GM18909 (cell line): Measurements from ENCODE around the gene THOC1.
"Not testable (repeated sequence)": the region's sequence is repeated elsewhere in the genome, so short reads cannot be mapped to it uniquely, and the experiment has no call there.

Source experiments
- ATAC-seq: cut with Tn5 transposase; IDR thresholded peaks from one replicate; pipeline ENCODE4 v1.9.1; 2021; ENCODE audit warnings: mild to moderate bottlenecking; ENCODE audit not compliant: unreplicated experiment, poor library complexity

THOC1 gene

GRCh38 chr18:267688-268552, at the start of gene THOC1:
THOC1 (minus strand) TSS chr18:268047; CDS start chr18:268019, 28 bp downstream.
- ATAC-seq, result peak; percentile 93

DNA sequence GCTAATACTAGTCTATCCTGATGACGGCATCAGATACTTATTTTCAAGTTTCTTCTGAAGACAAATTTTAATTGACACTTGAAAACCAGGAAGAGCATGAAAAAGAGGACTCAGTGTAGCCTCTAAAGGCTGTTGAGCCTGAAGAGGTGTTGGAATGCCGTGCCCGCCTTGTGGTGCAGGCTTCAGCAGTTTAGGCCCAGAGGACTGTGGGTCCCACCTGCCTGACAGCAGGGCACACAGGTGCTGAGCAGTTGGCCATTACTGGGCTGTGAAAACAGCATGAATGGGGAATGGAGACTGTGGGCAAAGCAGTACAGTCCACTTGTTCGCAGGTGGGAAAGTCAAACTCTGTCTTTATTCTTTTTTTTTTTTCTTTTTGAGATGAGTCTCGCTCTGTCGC, 49.8 kb upstream of the THOC1 start:
- ATAC-seq, result no peak

DNA sequence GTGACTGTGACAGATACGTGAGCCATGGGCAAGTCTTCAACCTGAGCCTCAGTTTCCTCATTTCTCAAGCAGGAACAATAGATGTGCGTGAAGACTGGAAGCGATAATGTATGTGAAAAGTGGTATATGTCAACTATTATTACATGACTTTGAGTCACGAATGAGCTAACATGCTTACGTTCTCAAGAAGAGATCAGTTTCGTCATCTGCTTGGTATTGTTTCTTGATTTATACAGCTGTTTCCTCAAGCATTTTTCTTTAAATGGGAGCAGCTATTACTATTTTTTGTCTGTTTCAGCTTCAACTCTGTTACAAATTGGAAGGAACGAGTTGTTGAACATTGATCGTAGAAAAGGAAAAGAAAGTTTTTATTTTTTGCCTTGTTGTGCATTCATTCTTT, 48.5 kb upstream of the THOC1 start:
- ATAC-seq, result no peak

DNA sequence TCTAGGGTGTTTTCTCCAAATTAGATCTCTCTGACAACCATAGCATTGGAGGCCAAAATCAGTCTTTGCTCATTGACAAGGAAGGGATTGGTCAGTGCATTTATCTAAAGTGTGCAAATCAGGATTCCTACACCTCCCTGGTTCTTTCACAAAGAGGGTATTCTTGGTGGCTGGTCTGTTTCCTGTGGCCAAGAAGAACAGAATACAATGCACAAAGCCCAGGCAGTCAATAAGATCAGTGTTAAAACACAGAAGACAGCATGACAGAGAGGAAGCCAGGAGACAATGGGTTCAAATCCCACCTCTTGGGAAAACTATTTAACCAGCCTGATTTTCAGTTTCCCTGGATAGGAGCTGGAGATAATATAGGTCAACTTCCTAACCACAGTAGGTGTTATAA, 46.1 kb upstream of the THOC1 start:
- ATAC-seq, result no peak

DNA sequence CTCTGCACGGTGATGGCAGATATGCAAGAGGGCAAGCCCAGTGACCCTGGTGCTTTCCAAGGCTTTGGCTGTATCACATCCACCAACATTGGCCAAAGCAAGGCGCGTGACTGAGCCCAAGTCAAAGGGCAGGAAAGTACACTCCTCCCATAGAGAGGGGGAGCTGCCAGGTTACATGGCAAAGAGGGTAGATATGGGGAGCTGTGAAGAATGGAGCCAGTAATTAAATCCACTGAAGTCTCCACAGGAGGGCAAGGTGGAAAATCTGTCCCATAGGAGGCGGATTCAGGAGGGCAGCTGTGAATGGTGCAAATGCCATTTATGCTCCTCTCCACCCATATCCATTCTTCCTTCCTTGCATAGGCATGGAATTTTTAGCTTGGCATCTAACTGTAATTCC, 44.6 kb upstream of the THOC1 start:
- no peak for ATAC-seq

- ATAC-seq, result no peak
Observed at GRCh38 chr18:310042-310441, 42.2 kb upstream of the THOC1 start.

DNA sequence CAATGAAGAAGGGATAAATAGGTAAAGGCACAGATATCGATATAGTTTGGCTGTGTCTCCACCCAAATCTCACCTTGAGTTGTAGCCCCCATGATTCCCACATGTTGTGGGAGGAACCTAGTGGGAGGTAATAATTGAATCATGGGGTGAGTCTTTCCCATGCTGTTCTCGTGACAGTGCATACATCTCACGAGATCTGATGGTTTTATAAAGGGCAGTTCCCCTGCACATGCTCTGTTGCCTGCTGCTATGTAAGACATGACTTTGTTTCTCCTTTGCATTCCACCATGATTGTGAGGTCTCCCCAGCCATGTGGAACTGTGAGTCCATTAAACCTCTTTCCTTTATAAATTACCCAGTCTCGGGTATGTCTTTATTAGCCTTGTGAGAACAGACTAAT, 40.2 kb upstream of the THOC1 start:
- ATAC-seq, result not testable (repeated sequence)

DNA sequence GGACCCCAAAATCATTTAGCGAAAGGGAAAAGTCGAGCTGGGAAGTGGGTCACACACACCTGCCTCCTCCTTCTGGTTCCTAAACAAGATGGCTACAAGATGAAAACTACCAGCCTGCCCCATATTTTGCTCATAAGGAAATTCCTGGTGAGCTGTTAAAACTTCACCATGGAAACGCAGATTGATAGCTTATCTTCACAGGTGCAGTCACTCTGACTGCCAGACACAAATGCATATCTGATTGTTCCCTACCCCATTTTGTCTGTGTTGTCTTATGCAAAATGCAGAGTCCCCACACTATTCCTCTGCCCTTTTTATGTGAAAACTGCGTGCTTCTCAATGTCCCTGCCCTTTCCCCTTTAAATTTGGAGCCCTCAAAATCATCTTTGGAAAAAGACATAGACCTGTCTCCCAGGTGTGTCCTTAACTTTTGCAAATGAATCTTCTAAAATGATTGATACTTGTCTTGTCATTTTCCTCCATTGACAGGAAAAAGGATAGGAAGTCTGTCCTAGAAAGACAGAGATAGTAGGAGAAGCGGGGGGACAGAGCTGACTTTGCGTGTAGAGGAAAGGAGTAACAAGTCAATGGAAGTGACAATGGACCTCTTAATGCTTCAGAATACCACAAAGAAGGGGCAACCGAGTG, 38.9 kb upstream of the THOC1 start:
- no peak for ATAC-seq

DNA sequence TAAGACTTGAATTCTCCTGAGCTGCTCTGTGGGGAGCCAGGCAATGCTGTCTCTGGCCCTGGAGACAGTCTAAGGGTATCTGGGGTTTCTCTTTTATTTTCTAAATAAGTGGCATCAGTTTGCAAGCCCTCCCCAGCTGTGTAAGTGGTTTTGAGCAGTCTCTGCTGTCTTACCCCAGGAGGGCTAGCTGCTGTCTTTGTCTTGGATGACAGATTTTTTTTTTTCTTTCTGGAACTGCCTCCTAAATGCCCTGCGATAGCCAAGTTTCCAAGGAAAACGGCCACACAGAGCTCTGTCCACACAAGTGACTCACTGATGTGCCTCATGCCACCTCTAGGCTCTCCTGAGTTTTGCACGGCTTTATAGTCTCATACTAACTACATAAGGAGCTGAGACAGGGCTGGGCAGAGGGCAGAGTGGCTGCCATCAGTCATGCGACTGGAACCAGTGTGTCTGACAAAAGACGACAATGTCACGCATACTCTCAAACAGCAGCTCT, 37.2 kb upstream of the THOC1 start:
- ATAC-seq, result no peak

DNA sequence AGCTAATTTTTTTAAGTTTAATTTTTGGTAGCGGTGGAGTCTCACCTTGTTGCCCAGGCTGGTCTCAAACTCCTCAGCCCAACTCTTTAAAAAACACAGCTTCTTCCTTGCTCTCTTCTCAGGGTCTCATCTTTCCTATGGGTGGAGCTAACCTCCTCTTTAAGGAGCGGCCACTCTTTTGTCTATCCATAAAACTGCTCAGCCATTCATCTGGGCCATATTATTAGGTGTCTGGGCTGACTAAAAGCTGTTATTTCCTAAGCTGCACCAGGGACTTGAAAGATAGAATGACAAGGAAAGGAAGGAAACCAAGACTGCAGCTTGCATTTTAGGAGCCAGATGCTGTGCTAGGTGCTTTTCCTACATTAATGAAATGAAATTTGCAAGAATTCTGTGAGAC, 35.8 kb upstream of the THOC1 start:
- no peak for ATAC-seq

DNA sequence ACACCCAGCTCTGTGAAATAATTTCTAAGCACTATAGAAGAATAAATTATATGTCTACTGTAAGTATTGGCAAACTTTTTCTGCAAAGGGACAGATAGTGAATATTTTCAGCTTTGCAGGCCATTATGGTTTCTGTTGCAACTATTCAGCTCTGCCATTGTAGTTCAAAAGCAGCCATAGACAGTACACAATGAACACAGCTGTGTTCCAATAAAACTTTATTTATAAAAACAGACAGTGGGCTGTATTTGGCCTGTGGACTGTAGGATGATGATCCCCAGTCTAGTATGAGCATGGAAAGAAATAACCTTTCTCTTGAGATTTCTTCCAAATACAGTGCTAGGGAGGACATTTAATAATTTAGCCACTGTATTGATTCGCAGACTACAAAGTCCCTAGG, 35.2 kb upstream of the THOC1 start:
- no peak for ATAC-seq

DNA sequence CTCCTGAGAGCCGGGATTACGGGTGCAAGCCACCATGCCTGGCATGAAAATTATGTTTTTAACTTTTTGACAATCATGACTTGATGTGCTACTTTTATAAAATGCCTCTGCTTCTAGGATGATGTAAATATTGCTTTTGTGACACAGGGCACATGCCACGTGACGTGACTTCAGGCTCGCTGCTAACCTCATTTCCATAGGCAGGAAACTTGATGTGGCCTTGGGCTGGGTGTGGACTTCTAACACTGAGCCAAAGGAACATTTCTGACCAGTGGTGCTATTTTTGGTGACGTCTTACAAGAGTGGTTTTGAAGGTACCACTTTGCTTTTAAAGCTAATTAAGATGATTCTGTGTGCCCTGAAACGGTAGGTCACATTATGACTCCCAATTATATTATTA, 34.2 kb upstream of the THOC1 start:
- no peak for ATAC-seq

GRCh38 chr18:297936-298335, 30.1 kb upstream of the THOC1 start:
- ATAC-seq, result no peak

DNA sequence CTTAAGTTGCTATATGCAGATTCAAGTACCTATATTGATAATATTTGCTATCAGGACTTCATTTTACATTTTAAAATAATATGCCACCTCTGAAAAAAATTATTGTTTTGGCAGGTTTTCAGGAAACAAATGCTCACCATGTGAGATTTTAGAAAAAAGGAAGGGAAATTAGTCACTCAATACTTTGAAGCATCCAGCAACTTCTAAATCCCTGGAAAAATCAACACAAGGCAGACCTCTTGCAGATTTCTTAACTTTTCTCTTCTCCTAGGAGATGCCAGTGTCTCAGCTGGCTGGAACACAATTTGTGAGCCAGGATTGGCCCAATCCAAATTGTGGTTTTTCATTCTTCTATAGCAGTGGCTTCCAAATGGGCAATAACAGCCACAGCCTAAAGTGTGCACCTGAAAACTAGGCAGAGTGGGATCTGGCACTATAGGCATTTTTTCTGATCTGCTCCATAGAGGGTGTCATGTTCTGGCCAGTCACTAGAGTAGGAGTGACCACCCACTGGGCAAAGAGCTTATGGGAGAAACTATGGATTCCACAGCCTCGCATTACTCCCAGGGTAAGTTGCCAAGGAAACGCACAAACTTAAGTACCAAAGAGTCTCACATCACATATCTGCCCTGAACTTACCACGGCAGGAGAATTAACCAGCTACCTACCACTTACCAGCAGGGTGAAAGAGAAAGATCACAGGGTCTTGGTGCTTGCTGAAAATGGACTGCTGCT, 28.1 kb upstream of the THOC1 start:
- ATAC-seq, result no peak

DNA sequence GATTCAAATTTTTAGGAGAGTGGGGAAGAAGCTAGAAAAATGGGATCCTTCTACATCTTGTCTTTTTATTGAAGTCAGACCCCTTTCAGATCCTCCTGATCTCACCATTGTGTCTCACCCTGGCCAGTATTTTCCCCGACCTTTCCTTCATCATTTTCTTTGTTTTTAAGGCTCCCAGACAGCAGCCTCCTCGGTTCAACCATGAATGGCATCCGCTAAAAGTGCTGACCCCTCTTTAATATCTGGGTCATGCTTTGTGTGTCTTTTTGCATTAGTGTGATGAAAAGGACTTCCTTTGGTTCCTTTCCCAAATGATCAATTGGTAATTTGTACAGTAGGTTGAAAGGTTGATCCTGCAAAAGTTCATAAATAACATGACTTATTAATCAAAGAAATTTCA, 26.7 kb upstream of the THOC1 start:
- ATAC-seq, result no peak

DNA sequence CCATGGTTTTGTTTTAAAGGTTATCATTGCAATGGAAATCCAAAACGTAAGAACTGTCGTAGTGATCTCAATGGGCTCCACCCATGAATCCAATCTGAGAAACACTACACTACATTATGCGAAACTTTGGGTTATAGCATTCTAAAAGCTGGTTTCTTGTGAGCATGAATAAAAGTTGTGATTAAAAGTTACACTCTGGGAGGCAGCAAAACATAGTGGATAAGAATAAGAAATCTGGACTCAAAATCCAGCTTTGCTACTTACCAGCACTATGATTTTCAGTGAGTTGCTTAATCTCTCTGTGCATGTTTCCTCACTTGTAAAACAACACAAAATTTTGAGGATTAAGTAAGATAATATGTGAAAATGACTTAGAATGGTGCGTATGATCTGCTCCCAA, 25.7 kb upstream of the THOC1 start:
- ATAC-seq, result no peak

DNA sequence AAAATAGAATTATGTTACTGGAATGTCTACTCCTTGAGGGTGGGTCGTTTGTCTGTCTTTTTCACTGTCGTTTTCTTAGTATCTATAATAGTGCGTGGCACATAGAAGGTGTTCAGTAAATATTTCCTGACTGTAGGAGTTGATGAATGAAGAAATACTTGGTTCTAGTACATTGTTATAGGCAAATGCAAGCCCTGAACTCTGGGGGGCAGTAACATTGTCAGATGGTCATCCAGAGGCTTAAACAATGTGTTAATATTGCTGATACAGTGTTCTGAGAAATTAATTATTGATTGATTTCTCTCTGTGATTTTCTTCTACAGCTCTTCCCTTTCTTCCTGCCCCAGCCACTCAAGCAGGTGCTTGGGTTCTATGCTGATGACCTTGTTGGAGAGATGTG, 24.4 kb upstream of the THOC1 start:
- ATAC-seq, result no peak

DNA sequence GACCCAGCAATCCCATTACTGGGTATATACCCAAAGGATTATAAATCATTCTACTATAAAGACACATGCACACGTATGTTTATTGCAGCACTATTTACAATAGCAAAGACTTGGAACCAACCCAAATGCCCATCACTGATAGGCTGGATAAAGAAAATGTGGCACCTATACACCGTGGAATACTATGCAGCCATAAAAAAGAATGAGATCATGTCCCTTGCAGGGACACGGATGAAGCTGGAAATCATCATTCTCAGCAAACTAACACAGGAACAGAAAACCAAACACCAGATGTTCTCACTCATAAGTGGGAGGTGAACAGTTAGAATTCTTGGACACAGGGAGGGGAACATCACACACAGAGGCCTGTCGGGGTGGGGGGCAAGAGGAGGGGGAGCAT, 22.1 kb upstream of the THOC1 start:
- ATAC-seq, result not testable (repeated sequence)

DNA sequence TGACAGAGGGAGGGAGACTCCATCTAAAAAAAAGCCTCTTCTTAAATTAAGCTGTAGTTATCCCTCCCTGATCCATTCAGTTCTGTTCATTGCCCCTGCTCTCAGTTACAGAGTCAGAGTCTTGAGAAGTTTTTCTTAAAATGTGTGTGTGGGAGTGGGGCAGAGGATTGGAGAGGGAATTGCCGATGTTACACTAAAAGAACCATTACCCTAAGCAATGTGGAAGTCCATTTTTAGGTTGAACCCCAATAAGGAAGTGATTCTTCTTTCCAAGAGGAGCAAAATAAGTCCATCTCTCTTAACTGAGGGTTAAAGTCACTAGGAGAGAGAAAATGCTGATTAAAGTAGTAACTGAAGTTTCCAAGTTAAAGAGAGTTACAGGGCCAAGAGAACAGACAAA, 21.2 kb upstream of the THOC1 start:
- ATAC-seq, result no peak

GRCh38 chr18:286515-287310, 18.9 kb upstream of the THOC1 start:
- ATAC-seq, result no peak
